T follicular helper cell (primary cell): ENCODE data around the gene GPR39.

Experiments
- DNase-seq: peaks from one replicate; pipeline ENCODE4 v3.0.0-alpha.2; 2020; ENCODE audit warnings: low read depth

The GPR39 gene

DNA sequence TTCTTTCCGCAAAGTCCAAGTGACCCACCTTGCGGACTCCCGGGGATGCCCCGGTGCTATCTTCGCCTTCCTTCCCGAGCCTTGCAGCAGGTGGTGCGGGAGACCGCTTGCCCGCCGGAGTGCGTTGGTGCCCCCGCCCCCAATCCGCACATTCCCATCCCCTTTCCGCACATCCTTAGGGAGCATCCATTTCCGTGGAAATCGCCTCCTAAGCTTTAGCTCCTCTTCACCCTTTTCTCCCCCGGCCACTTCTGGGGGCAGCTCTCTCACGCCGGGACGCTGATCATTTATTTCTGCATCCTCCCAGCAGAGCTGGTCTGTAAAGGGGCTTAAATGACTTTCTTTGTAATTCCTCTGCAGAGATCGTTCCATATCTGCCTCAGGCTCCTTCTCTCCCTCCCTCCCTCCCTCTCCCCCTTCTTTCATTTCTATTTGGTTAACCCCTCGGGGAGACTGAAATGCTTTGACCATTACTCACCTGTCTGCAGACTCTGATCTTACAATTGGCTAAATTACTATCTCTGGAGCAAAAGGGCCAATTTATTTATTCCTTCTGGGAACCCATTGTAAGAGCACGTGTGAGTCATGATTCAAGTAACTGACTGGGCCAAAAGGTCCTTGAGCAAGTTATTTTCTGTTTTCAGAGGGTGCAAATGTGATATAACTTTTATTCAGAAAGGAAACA is 254.7 kb downstream of the GPR39 start:
- no peak for DNase-seq

- DNase-seq, result no peak
These were observed 260.4 kb downstream of the GPR39 start for GRCh38 chr2:132676999-132677398.

GRCh38 chr2:132677661-132678060 is 261.1 kb downstream of the GPR39 start:
- no peak for DNase-seq

- no peak for DNase-seq
These were observed 261.9 kb downstream of the GPR39 start for GRCh38 chr2:132678483-132678882.

DNA sequence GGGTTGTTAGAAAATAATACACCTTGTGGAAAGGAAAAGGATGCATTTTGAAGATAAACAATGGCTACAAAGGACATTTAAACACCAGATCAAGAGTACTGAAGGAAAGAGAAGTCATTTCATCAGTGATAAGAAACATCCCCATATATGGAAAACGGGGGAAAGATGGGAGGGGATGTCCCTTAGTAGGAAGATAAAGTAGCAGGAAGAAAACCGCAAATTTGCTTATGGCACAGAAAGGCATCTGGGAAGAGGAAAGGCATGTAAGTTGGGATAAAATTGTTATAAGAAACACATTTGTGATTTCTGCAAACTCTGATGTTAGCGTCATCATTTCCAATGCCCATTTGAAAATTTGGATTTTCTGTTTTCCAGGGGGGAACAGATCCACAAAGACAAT is 263.9 kb downstream of the GPR39 start:
- DNase-seq, result no peak

DNA sequence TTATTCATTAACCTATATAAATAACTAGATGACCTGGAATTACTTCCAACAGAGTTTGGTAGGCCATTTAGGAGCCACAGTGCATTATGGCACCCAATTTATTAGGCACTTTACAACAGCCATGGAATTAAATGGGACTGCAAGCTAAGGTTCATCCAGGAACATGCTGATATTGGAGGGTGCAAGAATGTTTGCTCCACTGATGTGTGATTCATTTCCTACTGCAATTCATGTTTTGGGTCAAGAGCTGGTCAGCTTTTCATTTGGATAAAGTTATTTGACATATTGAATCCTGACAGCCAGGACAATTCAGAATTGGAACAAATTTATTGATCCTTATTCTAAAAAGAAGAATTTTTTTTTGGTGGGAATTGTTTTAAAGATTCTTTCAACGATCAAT is 265.2 kb downstream of the GPR39 start:
- no peak for DNase-seq

DNA sequence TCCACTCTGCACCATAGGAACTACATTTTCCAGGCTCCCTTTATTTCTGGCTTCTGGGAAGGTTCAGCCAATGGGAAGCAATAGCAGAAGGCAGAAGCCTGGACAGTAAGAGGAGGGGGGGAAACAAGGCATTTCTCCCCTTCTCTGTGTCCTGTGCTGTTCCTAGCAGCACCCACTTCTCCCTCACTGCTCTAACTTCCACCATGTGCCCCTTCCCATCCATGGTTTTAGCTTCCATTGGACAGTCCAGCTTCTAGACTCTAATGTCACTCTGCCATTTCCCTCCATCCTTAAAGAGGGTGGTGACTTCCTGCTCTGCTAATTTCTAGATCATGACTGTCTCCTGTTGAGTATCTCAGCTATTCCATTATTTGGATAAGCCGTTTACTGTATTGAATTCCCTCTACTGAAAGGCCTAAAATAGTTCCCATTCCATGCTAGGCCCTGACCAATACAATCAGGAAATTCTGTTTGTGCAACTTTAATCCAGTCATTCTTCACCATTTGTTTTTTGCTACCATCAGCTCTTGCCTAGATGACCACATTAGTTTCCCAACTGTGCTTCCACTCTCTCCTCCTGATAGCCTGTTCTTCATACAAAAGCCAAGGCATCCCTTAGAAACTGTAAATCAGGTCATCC is 274.2 kb downstream of the GPR39 start:
- DNase-seq, result no peak

- no peak for DNase-seq
These were observed 275.0 kb downstream of the GPR39 start for GRCh38 chr2:132691556-132691955.

DNA sequence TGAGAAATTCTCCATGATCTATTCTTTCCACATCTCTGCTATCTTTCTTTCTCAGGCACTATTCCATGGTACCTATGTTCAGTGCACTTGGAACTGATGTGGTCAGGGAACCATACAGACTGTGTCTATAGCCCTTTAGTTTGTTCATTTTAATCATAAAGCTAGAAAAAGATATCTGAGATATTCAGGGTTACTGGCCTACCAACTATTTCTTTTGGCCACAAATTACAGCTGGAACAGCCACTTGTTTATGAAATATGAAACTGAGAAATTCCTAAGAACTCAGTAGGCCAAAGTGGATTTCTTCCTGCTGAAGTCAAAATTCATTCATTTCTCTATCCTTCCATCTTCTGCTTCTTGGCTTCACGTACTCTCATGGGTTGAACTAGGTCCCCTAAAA is 276.2 kb downstream of the GPR39 start:
- DNase-seq, result no peak
